HG02763 (cell line): ENCODE measurements around the gene RFC4.

Source experiments
- ATAC-seq: cut with Tn5 transposase; IDR thresholded peaks from one replicate; pipeline ENCODE4 v1.9.1; 2021; ENCODE audit warnings: mild to moderate bottlenecking, moderate library complexity; ENCODE audit not compliant: unreplicated experiment

RFC4 gene

DNA sequence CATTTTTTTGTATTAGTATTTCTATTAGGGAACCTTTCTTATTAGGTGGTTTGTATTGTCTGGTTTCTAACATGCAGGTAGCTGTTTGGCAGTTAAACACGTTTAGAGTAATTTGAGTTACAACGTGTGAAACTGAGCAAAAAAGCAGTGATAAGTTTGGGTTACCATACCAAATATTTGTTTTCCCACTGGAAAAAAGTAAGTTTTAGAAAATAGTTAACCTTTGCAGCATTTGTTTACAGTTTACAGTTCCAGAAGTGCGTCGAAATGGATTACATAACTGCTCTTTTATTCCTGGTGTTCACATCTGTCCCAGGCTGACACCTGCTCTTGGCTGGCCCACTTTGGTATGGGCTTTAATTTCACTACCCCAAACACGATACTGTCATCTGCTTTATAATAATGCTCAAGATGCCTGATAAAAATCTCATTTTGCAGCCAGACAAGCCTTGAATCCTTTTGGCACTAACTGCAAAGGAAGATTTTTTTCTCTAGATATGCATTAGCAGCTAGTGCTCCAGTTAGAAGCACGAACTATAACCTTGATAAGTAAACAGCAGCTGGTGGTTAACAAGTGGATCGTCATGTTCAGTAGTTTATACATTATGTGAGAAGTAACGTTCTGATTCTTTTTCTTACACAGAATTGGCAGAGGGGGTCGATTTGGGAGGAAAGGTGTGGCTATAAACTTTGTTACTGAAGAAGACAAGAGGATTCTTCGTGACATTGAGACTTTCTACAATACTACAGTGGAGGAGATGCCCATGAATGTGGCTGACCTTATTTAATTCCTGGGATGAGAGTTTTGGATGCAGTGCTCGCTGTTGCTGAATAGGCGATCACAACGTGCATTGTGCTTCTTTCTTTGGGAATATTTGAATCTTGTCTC, 17.6 kb downstream of the RFC4 start:
- ATAC-seq, result no peak

DNA sequence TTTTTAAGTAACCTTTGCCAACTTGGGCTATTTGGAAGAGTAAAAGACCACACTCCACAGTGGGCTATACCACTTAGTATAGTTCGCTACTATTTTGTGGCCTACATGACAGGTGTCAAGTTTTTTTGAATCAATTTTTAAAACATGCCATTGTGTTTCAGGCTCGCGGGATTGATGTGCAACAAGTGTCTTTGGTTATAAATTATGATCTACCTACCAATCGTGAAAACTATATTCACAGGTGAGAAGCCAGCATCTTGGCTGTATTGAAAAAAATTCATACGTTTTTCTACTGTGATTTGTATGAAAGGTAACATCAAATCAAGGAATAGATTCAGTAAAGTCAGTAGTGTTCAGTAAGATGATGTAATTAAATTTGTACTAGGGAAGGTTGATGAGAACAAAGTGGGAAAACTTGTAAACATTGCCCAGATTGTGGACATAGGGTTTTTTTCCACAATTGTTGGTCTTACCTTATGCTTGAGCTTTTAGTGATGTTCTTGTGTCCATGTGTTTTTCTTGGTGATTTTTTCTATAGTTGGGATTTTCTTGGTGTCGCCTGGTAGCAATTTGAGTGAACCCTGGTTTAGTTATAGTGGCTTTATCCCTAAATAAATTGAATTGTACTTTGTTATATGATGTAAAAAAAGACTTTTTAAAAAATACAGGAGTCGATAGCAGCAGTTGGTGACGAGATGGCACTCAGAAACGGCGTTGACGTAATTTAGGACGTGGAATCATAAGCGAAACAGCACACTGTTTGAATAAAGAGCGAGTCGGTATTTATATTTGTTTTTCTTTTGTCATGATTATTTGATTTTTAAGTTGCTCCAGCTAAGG, 18.4 kb downstream of the RFC4 start:
- no peak for ATAC-seq

DNA sequence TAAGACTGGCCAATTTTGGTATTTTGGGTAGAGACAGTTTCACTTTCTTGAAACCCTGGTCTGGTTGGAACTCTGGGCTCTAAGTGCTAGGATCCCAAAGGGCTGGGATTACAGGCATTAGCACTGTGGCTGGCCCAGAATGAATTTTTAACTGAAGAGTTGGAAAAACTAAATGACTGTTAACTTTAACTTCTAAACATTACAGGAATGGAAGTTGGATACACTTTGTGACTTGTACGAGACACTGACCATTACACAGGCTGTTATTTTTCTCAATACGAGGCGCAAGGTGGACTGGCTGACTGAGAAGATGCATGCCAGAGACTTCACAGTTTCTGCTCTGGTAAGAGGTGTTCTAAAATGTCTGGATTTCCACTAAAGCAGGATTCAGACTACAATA, 19.4 kb downstream of the RFC4 start:
- ATAC-seq, result no peak

DNA sequence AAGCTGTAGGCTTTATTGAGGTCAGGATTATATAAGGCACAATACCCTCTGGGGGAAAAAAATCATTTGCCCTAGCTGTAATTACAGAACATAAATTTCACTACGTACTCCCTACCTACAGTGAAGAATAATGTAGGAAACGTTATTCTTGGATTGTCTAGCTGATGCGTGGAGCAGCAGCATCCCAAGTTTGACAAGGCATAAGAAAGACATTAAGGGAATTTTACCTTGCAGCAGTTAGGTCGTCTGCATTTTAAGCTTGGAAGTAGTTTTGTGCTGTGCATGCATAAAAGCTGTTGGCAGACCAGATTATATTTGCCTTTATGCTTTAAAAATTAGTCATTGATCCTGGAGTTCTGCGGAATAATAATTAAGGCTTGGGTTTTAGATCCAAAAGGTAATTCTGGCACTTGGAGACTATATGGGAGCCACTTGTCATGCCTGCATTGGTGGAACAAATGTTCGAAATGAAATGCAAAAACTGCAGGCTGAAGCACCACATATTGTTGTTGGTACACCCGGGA, 20.7 kb downstream of the RFC4 start:
- ATAC-seq, result no peak

DNA sequence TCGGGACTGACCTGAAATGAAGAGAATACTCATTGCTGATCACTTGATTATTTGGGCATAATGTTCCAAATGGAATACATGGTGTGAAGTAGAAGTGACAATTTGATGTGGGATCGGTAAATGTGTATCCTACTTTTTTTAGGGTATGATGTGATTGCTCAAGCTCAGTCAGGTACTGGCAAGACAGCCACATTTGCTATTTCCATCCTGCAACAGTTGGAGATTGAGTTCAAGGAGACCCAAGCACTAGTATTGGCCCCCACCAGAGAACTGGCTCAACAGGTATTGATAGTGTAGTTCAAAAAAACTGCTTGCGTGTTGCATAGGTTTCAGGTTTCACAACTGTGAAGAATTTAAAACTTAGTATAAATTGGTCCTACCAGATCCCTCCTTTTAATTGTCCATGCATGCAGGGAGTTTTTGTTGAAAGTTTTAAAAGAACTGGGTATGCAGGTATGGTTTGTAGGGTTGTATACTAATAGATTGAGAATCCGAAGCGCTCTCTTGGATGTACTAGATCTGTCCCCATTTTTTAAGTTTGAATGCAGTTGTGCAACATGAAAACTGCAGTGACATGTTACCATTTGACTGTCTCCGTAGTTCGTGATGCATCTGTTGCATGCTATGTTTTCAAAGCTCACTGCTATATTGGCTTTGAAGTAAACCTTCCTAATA, 21.3 kb downstream of the RFC4 start:
- ATAC-seq, result no peak

DNA sequence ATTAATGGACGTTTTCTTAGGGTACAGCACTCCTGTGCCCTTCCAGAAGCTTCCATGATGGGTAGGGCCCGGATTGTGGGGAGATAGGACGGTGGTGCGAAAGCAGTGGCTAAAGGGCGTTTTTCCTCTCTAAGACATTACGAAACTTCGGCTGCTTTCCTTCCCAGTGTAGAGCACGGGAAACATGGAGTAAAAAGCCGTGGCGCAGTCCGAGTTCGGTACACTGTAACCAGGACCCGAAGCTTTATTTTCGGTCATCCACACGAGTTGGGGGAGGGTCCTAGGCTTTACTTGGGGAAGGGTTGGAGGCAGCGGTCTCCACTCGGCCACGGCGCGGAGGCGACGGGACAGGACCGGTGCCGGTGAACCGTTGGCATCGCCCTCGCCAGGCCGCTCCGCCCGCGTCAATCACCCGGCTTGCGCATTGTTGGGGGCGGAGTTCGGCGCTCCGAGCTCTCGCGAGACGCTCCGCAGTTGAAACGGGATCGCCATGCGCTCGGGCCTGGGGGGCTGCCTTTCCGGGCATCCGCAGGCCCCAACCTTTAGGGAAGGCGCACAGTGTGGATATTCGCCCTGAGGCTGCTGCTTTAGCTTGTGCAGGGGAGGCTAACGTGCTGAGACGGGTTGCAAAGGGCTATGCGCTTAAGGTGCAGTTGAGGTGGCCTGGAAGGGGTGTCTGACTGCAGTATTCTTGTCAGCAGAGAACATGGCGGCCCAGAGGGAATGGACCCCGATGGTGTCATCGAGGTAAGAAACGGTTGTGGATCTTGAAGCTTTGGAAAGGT, 22.4 kb downstream of the RFC4 start:
- ATAC-seq, result peak; percentile 60

DNA sequence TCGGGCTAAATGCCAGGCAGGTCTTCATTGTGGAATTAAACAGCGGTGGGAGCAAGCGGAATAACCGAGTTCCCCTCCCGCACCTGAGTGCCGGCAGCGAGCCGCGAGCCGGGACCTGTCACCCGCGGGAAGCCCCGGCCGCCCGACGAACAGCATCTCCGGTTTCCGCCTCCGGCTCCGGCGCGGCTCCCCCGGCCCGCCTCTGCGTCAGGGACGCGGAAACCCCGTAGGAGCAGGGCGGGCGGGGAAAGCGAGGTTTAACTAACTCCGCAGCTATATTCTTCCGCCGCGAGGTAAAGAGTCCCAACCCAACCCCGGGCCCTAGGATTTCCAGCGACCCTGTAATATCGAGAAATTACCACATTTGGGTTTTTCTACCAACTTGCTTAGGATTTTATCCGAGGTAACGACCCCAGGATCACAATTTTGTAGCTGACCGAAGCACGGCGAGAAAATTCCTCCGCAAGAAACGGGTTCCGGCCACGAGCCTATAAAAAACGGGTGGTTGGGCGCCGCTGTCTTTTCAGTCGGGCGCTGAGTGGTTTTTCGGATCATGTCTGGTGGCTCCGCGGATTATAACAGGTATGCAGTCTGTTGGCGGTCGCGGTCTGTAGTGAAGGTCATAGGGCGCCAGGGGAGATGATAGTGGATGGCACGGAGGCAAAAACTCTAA, 23.1 kb downstream of the RFC4 start, which contains the start of gene EIF4A2:
EIF4A2 (plus strand) TSS at position 520 of the 673 bp plus-strand sequence; CDS start at position 554, 34 bp downstream.
- peak; percentile 55 for ATAC-seq

DNA sequence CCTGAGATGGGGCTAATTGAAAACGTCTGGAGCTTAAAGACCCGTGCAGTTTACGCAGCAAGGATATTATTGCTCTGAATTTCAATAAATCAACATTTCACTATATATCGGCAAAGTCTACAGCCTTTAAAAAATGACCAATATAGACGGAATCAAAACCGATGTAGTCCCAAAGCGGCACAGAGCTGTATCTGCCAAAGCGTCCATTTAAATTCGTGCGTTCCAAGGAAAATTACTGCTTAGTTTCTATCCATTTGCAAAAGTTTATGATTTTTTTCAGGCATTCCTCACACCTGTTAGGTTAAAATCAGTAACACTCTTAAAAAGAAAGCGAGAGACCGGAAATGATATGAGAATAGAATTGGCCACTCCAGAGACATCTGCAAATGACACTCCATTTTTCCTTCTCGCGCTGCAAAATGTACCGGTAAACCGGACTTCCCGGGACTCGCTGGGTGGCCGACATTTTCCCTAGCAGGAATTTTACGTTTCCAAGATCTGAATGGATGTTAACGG, 23.7 kb downstream of the RFC4 start:
- ATAC-seq, result peak; percentile 30

DNA sequence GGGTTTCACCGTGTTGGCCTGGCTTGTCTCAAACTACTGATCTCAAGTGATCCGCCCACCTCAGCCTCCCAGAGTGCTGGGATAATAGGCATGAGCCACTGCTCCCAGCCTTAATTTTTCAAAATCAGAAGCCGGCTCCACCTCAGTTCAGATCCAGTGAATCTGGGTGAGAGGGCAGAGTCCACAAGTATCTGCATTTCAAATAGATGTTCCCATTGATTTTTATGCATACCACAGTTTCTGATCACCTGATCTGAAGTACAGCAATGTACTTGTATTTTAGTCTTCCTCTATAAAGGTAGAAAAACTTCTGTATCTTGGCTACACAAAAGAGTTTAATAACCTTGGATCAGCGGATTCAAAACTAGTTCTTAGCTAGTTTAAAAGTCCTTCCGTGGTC, 27.1 kb downstream of the RFC4 start:
- no peak for ATAC-seq

DNA sequence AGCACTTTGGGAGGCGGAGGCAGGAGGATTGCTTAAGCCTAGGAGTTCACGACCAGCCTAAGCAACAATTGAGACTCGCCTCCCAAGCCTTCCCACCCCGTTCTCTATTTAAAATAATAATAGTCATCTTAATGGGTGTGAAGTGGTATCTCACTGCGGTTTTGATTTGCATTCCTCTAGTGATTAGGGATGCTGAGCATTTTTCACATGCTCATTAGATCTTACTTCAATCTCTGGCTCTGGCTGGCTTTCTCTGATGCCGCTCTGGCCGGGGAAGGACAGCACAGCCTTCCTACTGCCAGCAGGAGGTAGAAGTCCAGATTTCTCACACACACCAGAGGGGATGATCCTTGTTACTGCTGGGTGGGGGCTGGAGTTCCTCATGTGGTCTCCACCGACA, 30.3 kb downstream of the RFC4 start:
- ATAC-seq, result no peak

DNA sequence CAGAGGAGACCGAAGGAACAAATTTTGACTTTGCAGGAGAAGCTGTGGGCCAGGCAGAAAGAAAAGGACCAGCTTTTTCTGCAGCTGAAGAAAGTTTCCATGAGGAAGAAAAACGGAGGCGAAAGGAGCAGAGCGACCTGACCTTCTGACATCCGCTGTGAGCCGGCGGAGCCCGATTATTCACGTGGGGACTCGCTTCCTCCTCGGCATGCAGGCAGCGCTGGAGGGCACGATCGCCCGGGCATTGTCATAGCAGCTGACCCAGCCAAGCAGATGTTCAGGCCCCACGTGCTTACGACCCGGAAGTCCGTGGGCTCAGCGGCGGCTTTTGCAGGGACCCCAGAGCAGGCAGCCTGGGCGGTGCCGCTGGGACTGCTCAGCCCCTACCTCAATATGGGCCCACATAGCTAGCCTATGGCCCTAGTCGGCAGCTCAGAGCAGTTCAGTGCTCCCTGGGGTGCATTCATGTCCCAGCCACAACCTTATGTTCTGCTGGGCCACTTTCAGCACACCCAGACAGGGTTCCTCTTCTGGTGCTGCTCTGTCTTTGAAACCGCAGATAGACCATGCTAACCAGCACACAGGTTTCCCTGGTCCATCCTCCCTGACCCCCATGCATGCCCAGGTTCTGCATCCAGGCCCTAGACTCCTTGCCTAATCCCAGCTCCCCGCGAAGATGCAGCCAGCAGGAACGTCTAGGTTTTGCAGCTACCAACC, 33.4 kb downstream of the RFC4 start:
- peak; percentile 79 for ATAC-seq

DNA sequence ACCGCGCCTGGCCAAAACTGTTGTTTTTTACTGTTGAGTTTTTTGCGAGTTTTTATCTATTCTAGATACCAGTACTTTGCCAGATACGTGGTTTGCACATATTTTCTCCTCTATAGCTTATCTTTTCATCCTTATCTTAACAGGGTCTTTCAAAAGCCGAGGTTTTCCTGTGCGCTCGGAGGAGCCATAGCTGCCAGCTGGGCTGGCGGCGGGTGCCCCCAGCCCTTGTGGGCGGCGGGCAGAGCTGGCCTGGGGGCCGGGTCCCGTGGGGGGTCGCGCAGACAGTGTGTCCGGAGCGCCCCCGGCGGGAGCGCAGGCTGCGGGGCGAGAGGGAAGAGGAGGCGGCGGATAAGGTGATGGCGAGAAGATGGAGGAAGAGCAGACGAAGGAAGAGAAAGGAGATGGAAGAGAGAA, 34.0 kb downstream of the RFC4 start:
- ATAC-seq, result peak; percentile 24

DNA sequence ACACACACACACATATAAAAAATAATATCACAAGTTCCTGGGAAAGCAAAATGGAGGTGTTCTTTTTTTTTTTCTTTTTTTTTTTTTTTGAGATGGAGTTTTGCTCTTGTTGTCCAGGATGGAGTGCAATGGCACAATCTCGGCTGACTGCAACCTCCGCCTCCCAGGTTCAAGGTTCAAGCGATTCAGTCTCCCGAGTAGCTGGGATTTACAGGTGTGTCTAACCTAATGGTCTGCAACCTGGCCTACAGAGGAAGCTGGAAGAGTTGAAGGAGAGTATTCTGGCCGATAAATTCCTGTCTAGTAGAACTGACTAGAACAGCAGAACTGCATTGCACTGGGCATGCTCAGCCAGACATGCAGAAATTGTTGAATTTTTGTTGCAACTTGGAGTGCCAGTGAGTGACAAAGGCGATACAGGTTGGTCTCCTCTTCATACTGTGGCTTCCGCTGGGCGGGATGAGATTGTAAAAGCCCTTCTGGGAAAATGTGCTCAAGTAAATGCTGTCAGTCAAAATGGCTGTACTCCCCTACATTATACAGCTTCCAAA, 45.3 kb downstream of the RFC4 start:
- ATAC-seq, result no peak

DNA sequence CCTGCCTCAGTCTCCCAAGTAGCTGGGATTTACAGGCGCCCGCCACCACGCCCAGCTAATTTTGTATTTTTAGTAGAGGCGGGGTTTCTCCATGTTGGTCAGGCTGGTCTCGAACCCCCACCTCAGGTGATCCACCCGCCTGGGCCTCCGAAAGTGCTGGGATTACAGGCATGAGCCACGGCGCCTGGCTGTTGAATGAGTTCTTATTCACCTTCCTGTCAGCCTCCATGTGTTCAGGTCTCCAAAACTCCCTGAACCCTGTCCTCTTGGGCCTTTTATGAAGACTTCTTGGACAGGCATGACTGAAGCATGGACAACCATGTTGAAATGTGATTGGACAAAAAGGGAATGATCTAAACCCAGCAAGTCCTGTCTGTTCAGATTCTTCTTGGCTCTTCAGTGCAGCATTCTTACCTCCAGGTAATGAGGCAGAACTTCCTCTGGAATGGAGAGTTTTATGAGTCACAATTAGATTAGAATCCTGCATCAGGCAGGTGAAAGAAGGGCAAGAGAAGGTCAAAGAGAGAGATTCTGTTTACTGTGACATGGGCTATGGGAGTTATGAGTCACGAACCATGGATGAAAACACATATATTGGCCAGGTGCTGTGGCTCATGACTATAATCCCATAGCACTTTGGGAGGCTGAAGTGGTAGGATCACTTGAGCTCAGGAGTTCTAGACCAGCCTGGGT, 46.0 kb downstream of the RFC4 start:
- ATAC-seq, result no peak

DNA sequence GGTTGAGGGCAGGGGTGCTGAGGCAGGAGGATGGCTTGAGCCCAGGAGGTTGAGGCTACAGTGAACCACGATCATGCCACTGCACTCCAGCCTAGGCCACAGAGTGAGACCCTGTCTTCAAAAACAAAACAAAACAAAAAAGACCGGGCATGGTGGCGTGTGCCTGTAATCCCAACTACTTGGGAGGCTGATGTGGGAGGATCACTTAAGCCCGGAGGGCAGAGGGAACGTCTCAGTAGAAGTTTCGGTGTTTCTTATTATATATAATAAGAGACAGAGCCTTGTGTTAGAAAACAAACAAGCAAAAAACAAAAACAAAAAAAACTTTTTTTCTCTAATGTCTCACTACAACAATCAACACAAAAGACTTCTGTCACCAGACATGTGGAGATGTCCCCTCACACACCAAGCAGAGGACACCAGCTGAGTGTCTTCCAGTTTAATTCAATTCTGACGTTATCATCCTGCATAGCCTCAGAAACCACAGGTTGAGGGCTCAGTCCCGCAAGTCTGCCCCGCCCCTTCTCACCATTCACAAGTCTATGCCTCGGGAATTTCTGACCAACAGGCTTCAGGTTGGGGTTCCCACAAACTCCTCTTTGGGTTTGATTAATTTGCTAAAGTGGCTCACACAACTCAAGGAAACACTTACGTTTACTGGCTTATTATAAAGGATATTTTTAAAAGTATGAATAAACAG, 46.9 kb downstream of the RFC4 start:
- no peak for ATAC-seq

DNA sequence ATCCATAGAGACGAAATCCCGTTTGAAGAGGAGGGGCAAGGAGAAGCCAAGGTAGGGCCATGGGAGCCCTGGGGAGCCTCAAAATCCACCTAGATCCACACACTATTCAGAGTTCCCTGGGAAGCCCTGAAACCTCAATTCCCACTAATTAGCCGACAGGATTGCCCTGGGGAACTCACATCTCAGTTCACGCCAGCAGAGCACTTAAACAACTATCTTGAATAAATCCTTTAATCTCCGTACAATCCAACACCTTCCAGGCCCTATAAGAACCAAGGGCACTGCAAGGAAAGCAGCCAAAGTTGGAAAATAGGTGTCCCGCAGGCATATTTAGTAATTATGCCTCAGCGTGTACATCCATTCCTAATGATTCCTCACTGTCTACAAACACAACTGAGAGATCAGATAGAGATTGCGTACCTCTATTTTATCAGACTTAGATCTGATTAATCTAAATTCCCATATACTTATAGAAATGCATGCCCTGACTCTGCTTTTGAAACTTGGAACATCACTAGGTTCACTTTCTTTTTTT, 48.5 kb downstream of the RFC4 start:
- ATAC-seq, result no peak

DNA sequence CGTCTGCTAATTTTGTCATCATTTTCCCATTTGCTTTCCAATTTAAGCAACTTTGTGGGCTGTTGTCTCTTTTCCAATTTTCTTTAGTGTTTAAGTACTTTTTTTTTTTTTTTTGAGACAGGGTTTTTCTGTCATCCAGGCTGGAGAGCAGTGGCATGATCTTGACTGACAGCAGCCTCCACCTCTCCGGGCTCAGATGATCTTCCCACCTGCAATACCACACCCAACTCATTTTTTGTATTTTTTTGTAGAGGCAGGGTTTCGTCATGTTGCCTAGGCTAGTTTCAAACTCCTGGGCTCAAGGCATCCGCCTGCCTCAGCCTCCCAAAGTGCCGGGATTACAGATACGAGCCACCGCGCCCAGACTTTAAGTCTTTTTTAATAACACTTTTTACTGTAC, 49.1 kb downstream of the RFC4 start:
- ATAC-seq, result no peak
